Loucy (cell line): ENCODE measurements around the gene CELA3B.

Experiments used
- EZH2phosphoT487 ChIP-seq: fragments of 200-600 bp; IDR thresholded peaks from 2 replicates; pipeline ENCODE4 v1.6.1; 2018; ENCODE audit warnings: antibody characterized with exemption, mild to moderate bottlenecking, moderate library complexity, borderline replicate concordance
- TF ChIP-seq, protein P1 (sequence below): fragments of 200-600 bp; sonication (generic); conservative IDR thresholded peaks from 2 replicates; pipeline ENCODE4 v1.5.1; 2014; ENCODE audit warnings: mild to moderate bottlenecking, antibody characterized with exemption, low read length

- TF ChIP-seq, protein P1, sequence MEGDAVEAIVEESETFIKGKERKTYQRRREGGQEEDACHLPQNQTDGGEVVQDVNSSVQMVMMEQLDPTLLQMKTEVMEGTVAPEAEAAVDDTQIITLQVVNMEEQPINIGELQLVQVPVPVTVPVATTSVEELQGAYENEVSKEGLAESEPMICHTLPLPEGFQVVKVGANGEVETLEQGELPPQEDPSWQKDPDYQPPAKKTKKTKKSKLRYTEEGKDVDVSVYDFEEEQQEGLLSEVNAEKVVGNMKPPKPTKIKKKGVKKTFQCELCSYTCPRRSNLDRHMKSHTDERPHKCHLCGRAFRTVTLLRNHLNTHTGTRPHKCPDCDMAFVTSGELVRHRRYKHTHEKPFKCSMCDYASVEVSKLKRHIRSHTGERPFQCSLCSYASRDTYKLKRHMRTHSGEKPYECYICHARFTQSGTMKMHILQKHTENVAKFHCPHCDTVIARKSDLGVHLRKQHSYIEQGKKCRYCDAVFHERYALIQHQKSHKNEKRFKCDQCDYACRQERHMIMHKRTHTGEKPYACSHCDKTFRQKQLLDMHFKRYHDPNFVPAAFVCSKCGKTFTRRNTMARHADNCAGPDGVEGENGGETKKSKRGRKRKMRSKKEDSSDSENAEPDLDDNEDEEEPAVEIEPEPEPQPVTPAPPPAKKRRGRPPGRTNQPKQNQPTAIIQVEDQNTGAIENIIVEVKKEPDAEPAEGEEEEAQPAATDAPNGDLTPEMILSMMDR: no peak
- TF ChIP-seq EZH2phosphoT487: no peak
Observed at GRCh38 chr1:22038036-22038435, 61.2 kb downstream of the CELA3B start.
